Stomach smooth muscle (tissue), 2 donors: ENCODE measurements around the gene ETV3.

Experiments used
- H3K27ac ChIP-seq: one replicate; pipeline ENCODE4 v1.7.0; 2013; ENCODE audit warnings: mild to moderate bottlenecking, low read length, inconsistent platforms
- H3K27me3 ChIP-seq, 2 donors: one replicate each; pipeline ENCODE4 v1.7.0; 2013; ENCODE audit warnings: low read length in 2 of 2; ENCODE audit not compliant: insufficient read depth in 2 of 2, control insufficient read depth in 1 of 2
- H3K36me3 ChIP-seq, 2 donors: one replicate each; pipeline ENCODE4 v1.7.0; 2013; ENCODE audit warnings: low read length in 2 of 2; ENCODE audit not compliant: control insufficient read depth in 2 of 2, insufficient read depth in 2 of 2
- H3K4me1 ChIP-seq: one replicate; pipeline ENCODE4 v1.7.0; 2013; ENCODE audit warnings: low read length; ENCODE audit not compliant: control insufficient read depth, insufficient read depth
- H3K4me3 ChIP-seq, 2 donors: one replicate each; pipeline ENCODE4 v1.7.0; 2013; ENCODE audit warnings: low read length in 2 of 2
- H3K9ac ChIP-seq, 2 donors: one replicate each; pipeline ENCODE4 v1.7.0; 2013; ENCODE audit warnings: low read length in 2 of 2, mild to moderate bottlenecking in 1 of 2
- H3K9me3 ChIP-seq, 2 donors: one replicate each; pipeline ENCODE4 v1.7.0; 2013; ENCODE audit warnings: low read length in 2 of 2; ENCODE audit not compliant: control insufficient read depth in 2 of 2
- donor health status: healthy.
- donor health status: Pancreatic carcinoma.

ETV3 gene

DNA sequence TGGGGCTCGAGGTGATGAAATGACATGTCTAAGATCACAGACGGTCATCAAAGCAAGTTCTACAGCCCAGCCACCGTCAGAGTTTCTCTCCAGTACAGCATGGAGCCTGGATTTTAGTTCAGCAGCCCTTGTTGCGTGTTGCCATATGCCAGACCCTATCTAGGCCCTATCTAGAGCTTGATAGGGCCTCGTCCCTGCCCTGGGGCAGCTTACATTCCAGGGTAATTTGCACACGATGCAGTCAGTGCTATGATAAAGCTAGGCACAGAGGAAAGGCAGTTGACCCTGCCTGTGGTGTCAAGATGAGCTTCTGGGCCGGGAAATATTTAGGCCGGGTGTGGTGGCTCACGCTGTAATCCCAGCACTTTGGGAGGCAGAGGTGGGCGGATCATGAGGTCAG lies 57.5 kb downstream of the ETV3 start:
- H3K27ac ChIP-seq: no peak overlapping the region
- no peak overlapping the region for H3K9ac ChIP-seq
- peaks cover 0 to 2% of the 10 kb centered on the region in 2 donors for H3K27me3 ChIP-seq
- H3K9me3 ChIP-seq: no peaks in the 10 kb centered on the region
- no peak overlapping the region for H3K4me3 ChIP-seq
- no peaks in the 10 kb centered on the region for H3K36me3 ChIP-seq
- H3K4me1 ChIP-seq: no peaks in the 10 kb centered on the region

DNA sequence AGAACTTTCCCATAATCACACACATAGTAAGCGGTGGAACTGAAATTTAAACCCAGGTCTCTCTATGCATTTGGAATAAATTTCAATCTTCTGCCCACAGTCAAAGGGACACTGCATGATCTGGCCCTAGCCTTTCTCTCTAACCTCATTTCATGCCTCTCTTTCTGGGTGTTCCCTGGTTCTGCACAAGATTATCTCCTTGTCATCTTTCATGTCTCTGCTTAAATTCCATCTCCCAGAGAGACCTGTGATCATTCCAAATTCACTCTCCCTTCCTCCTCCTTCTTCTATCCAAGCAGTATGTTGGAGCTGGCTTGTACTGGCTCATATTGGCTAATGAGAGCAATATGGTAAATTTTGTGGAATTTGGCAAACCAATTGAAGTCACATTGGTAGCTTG lies 60.8 kb downstream of the ETV3 start:
- no peak overlapping the region for H3K4me3 ChIP-seq
- H3K36me3 ChIP-seq: no peaks in the 10 kb centered on the region
- H3K27ac ChIP-seq: no peak overlapping the region
- peaks cover 3% of the 10 kb centered on the region for H3K4me1 ChIP-seq
- H3K27me3 ChIP-seq: peaks cover 0 to 2% of the 10 kb centered on the region in 2 donors
- H3K9ac ChIP-seq: no peak overlapping the region
- no peaks in the 10 kb centered on the region for H3K9me3 ChIP-seq

DNA sequence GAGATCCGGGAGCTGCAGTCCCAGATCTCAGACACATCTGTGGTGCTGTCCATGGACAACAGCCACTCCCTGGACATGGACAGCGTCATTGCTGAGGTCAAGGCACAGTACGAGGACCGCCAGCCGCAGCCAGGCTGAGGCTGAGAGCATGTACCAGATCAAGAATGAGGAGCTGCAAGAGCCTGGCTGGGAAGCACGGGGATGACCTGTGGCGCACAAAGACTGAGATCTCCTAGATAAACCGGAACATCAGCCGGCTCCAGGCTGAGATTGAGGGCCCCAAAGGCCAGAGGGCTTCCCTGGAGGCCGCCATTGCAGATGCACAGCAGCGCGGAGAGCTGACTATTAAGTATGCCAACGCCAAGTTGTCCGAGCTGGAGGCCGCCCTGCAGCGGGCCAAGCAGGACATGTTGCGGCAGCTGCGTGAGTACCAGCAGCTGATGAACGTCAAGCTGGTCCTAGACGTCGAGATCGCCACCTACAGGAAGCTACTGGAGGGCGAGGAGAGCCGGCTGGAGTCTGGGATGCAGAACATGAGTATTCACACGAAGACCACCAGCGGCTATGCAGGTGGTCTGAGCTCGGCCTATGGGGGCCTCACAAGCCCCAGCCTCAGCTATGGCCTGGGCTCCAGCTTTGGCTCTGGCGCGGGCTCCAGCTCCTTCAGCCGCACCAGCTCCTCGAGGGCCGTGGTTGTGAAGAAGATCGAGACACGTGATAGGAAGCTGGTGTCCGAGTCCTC lies 64.1 kb downstream of the ETV3 start:
- Histone ChIP-seq H3K27me3 (peaks cover 0 to under 1% of the 10 kb centered on the region in 2 donors), H3K9me3 (no peaks in the 10 kb centered on the region), H3K4me1 (peaks cover 3% of the 10 kb centered on the region), H3K36me3 (no peaks in the 10 kb centered on the region), H3K27ac (no peak overlapping the region), H3K4me3 (peak overlapping the region in 1 of 2 donors; percentile 54), H3K9ac (no peak overlapping the region)
